HG02763 (cell line): ENCODE data around the gene CD79A.

Experiments
- ATAC-seq: cut with Tn5 transposase; IDR thresholded peaks from one replicate; pipeline ENCODE4 v1.9.1; 2021; ENCODE audit warnings: mild to moderate bottlenecking, moderate library complexity; ENCODE audit not compliant: unreplicated experiment

Gene CD79A

DNA sequence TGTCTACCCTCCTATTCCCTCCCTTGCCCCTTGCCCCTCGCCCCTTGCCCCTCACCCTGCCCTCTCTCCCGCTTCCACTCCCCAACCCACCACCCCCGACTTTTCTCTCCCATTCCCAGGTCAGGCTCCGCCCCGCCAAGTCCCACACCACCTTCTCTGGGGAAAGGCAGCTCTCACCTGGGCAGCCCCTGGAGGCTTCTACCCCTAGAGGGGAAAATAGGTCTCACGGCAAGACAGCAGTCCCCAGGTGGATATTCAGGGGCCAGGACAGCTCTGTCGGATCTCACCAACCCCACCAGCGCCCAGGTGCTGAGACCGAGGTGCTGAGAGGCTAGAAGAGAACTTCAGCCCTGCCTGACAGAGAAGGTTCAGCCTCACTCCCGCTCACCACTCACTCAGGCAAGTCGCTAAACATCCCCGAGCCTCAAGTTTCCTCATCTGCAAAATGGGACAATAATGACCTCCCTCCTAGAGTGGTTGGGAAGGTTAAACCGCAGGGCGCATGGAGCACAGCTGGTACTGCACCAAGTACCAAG, 52.5 kb downstream of the CD79A start:
- no peak for ATAC-seq

DNA sequence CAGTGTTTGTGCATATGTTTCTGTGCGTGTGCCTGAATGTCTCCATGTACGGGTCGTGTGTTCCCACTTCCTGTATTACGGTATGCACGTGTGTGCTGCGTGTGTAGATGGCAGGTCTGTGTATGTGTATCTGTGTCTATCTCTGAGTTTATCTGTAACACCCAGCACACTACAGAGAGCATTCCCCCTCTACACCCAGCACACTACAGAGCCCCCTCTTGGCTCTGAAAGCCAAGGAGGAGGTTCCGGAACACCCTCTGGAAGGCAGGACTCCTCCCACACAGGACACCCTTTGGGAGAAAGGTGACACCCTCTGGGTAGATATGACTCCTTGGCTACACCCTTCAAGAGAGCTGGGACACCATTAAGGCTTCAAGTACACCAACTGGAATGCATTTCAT, 53.2 kb downstream of the CD79A start:
- ATAC-seq = no peak
